Skeletal muscle satellite cell (primary cell): Measurements from ENCODE around the gene LRRC17. TPM values are rescaled to one million over a fixed set of nuclear protein-coding genes. Genes with fewer than 3 reads are reported as not detected.
A peak's percentile ranks its signal among the peaks of the same experiment; 100 is the strongest.

Experiments
- H3K27me3 ChIP-seq: 2 replicates; pipeline ENCODE4 v1.7.0; 2013; ENCODE audit warnings: low read length; ENCODE audit not compliant: control insufficient read depth, insufficient read depth
- H3K36me3 ChIP-seq: 2 replicates; pipeline ENCODE4 v1.7.0; 2013; ENCODE audit warnings: mild to moderate bottlenecking, control low read depth, low read length; ENCODE audit not compliant: insufficient read depth
- H3K4me1 ChIP-seq: 2 replicates; pipeline ENCODE4 v1.7.0; 2013; ENCODE audit warnings: low read length; ENCODE audit not compliant: control insufficient read depth, insufficient read depth
- H3K4me2 ChIP-seq: 2 replicates; pipeline ENCODE4 v1.7.0; 2013; ENCODE audit warnings: mild to moderate bottlenecking, low read length
- H3K4me3 ChIP-seq: 2 replicates; pipeline ENCODE4 v1.7.0; 2013; ENCODE audit warnings: low read length
- H3K9ac ChIP-seq: 2 replicates; pipeline ENCODE4 v1.7.0; 2013; ENCODE audit warnings: mild to moderate bottlenecking, low read depth, low read length, moderate library complexity
- H3K9me3 ChIP-seq: replicated peaks from 2 replicates; pipeline ENCODE4 v1.7.0; 2013; ENCODE audit warnings: mild to moderate bottlenecking, control low read depth, low read length
- total RNA-seq: library from RNA; depleted of rRNA; stranded (reverse); fragments of >200 nt; gene quantifications from 2 replicates; pipeline ENCODE4 v1.2.3, GENCODE V29; 2012; rRNA removed

Gene LRRC17
- total RNA-seq: 23.3 and 50.0 TPM in 2 replicates

- Histone ChIP-seq H3K9ac (peak within 1 kb of the TSS; percentile 89), H3K4me2 (peak within 1 kb of the TSS; percentile 73), H3K4me1 (peaks cover 27% of the 10 kb centered on the region), H3K36me3 (no peaks in the 10 kb centered on the region), H3K4me3 (peak within 1 kb of the TSS; percentile 72), H3K9me3 (no peaks in the 10 kb centered on the region), H3K27me3 (no peaks in the 10 kb centered on the region)
Measured at GRCh38 chr7:102912742-102913141, at the start of gene LRRC17. LRRC17 (plus strand) TSS chr7:102913000; CDS start chr7:102933914, 20,914 bp downstream.

GRCh38 chr7:102864958-102865357 is 47.8 kb upstream of the LRRC17 start:
- H3K4me2 ChIP-seq: no peak overlapping the region
- no peaks in the 10 kb centered on the region for H3K36me3 ChIP-seq
- H3K27me3 ChIP-seq: no peaks in the 10 kb centered on the region
- no peak overlapping the region for H3K4me3 ChIP-seq
- no peak overlapping the region for H3K9ac ChIP-seq
- H3K4me1 ChIP-seq: peaks cover 8% of the 10 kb centered on the region
- no peaks in the 10 kb centered on the region for H3K9me3 ChIP-seq

- Histone ChIP-seq H3K27me3 (no peaks in the 10 kb centered on the region), H3K4me3 (no peak overlapping the region), H3K4me1 (peaks cover 4% of the 10 kb centered on the region), H3K9ac (no peak overlapping the region), H3K36me3 (no peaks in the 10 kb centered on the region), H3K4me2 (no peak overlapping the region), H3K9me3 (no peaks in the 10 kb centered on the region)
Measured at GRCh38 chr7:102866535-102867215, 46.1 kb upstream of the LRRC17 start.

GRCh38 chr7:102869195-102869594 is 43.6 kb upstream of the LRRC17 start:
- Histone ChIP-seq H3K27me3 (no peaks in the 10 kb centered on the region), H3K4me1 (peaks cover 27% of the 10 kb centered on the region), H3K36me3 (no peaks in the 10 kb centered on the region), H3K9ac (no peak overlapping the region), H3K4me2 (no peak overlapping the region), H3K4me3 (no peak overlapping the region), H3K9me3 (no peaks in the 10 kb centered on the region)

- H3K36me3 ChIP-seq: no peaks in the 10 kb centered on the region
- no peaks in the 10 kb centered on the region for H3K27me3 ChIP-seq
- H3K4me3 ChIP-seq: no peak overlapping the region
- peak overlapping the region; percentile 71 for H3K4me2 ChIP-seq
- no peaks in the 10 kb centered on the region for H3K9me3 ChIP-seq
- peaks cover 51% of the 10 kb centered on the region for H3K4me1 ChIP-seq
- H3K9ac ChIP-seq: peak overlapping the region; percentile 85
Measured at GRCh38 chr7:102872460-102872859, 40.3 kb upstream of the LRRC17 start.

DNA sequence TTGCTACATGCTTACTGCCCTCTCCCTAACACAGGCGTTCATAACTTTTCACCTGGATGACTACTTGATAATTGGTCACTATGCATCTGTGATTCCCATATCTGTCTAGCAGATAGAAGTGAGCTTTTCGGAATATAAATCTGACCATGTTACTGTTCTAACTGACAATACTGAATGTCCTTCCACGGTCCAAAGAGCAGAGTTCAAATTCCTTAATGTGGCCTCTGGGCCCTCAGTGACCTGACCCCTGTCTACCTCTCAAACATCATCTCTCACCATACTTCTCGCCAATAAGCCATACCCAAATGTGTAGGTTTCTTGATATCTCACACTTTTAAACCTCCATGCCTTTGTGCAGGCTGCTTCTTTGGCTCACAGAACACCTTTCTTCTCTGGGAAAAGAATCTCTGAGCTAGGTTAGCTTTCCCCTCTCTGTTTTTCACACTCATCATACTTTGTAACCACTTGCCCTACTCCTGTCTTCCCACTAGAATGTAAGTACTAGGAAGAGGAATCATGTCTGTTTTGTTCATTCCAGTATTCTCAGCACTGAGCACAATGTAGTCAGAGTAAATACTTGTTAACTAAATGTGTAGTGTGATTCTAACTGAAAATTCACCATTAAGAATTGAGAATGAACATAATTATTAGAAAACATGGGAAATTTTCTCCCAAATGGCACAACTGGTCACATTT is 39.2 kb upstream of the LRRC17 start:
- Histone ChIP-seq H3K27me3 (no peaks in the 10 kb centered on the region), H3K4me2 (peak overlapping the region; percentile 37), H3K4me1 (peaks cover 51% of the 10 kb centered on the region), H3K36me3 (no peaks in the 10 kb centered on the region), H3K4me3 (peak overlapping the region; percentile 6), H3K9me3 (no peaks in the 10 kb centered on the region), H3K9ac (peak overlapping the region; percentile 85)

DNA sequence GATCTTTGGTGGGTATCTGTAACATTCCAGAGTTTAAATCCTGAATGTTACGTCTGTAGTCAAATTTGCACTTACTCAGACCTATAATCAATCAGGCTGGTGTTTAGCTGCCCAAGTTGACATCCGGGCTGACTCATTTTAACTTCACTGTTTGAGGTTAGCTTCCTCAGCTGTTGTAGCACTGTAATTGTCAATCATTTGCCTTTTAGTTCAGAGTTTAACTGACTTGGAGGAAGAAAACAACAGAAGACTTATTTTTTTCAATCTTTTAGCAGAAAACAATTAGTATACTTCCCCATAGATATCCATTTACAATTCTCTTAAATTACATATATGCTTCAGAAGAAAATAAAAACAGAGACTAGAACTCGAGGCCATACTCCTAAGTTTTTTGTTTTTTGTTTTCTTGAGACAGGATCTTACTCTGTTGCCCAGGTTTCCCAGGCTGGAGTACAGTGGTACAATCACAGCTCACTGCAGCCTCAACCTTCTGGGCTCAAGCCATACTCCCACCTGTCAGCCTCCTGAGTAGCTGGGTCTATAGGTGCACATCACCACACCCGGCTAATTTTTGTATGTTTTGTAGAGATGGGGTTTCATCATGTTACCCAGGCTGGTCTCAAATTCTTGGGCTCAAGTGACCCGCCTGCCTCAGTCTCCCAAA is 38.5 kb upstream of the LRRC17 start:
- no peaks in the 10 kb centered on the region for H3K27me3 ChIP-seq
- peaks cover 51% of the 10 kb centered on the region for H3K4me1 ChIP-seq
- H3K9ac ChIP-seq: peak overlapping the region; percentile 85
- H3K4me3 ChIP-seq: no peak overlapping the region
- no peaks in the 10 kb centered on the region for H3K36me3 ChIP-seq
- H3K9me3 ChIP-seq: no peaks in the 10 kb centered on the region
- H3K4me2 ChIP-seq: peak overlapping the region; percentile 44

GRCh38 chr7:102874966-102875365 is 37.8 kb upstream of the LRRC17 start:
- H3K9ac ChIP-seq: peak overlapping the region; percentile 85
- H3K36me3 ChIP-seq: no peaks in the 10 kb centered on the region
- H3K4me3 ChIP-seq: peak overlapping the region; percentile 13
- H3K27me3 ChIP-seq: no peaks in the 10 kb centered on the region
- H3K4me1 ChIP-seq: peaks cover 51% of the 10 kb centered on the region
- H3K9me3 ChIP-seq: no peaks in the 10 kb centered on the region
- peak overlapping the region; percentile 57 for H3K4me2 ChIP-seq

DNA sequence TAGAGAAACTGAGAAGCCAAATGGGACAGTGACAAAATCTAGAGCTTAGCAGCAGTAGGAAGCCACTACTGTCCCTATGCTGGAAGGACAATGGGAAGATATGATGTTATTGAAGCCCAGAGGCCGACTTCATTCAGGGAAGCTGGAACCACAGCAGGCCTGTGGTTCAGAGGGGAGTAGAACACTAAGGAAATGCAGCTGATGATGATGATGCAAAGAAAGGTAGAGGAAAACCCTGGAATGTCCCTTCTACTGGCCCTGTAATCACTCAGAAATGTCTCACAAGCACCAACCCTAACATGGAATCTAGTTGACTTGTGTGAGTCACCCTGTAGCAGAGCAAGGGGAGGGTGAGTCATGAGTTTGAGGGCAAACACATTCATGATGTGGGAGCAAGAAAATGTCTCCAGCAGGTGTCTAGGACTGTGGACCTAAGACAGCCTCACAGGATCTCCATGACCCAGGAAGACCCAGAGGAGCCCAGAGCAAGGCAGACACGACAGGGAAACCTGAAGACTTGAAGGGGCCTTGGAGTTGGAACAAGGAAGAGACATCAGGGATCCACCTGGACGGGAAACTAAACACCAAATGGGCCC is 37.0 kb upstream of the LRRC17 start:
- H3K9me3 ChIP-seq: no peaks in the 10 kb centered on the region
- H3K36me3 ChIP-seq: no peaks in the 10 kb centered on the region
- H3K27me3 ChIP-seq: no peaks in the 10 kb centered on the region
- H3K4me3 ChIP-seq: peak overlapping the region; percentile 38
- peak overlapping the region; percentile 85 for H3K9ac ChIP-seq
- peaks cover 51% of the 10 kb centered on the region for H3K4me1 ChIP-seq
- peak overlapping the region; percentile 57 for H3K4me2 ChIP-seq

DNA sequence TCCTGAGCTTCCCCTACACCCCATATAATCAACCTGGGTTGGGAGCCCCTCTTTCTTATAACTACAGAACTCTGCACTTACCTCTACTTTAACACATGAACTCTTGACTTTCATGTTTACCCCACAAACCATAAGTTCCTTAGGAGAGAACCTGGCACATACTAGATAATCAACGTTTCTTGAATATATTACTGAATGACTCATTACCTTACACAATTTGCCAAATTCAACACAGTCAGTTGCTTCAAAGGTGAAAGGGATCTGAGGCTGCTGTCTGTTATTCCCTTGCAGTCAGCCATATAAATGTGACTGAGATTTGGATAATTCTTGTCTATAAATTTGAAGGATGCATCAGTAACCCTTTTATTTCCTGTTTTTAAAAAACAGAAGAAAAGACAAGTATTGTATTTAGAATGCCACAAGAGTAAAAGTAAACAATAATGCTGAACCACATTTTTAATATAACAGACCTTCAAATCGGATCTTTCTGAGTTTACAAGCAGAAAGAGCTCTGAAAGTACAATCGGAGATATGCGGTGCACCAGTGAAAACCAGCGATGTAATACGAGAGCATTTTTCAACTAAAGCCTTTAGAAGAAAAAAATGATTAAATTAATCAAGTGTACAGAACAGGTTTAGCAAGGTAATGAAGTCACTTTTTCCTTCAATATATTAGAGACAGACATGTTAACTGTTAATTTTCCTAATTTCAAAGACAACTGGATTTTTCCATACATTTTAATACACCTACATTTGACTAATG is 29.5 kb upstream of the LRRC17 start:
- peaks cover 11% of the 10 kb centered on the region for H3K4me1 ChIP-seq
- H3K27me3 ChIP-seq: no peaks in the 10 kb centered on the region
- no peak overlapping the region for H3K4me3 ChIP-seq
- no peaks in the 10 kb centered on the region for H3K36me3 ChIP-seq
- no peak overlapping the region for H3K9ac ChIP-seq
- no peaks in the 10 kb centered on the region for H3K9me3 ChIP-seq
- peak overlapping the region; percentile 15 for H3K4me2 ChIP-seq
